ENCODE data around the gene ERV3-1.
"Not testable (repeated sequence)": the region's sequence is repeated elsewhere in the genome, so short reads cannot be mapped to it uniquely, and the experiment has no call there.

- not testable (repeated sequence) for TF ChIP-seq CTCF, EP300 (IDR thresholded peaks at IDR 0.05)
These were observed 55.8 kb downstream of the ERV3-1 start for GRCh38 chr7:64950673-64951072.
